Stimulated activated CD4-positive, alpha-beta T cell treated with anti-CD3 and anti-CD28 coated beads, Interleukin-1b, Interleukin-23, amount 100 ng/mL, for 1 hour (primary cell): ENCODE results near the gene CCR5.
"Not testable (repeated sequence)": the region's sequence is repeated elsewhere in the genome, so short reads cannot be mapped to it uniquely, and the experiment has no call there.

Experiments
- DNase-seq, 2 donors: peaks; one replicate each; pipeline ENCODE4 v3.0.0-alpha.2; 2020; ENCODE audit warnings: low read depth in 2 of 2

CCR5 gene

DNA sequence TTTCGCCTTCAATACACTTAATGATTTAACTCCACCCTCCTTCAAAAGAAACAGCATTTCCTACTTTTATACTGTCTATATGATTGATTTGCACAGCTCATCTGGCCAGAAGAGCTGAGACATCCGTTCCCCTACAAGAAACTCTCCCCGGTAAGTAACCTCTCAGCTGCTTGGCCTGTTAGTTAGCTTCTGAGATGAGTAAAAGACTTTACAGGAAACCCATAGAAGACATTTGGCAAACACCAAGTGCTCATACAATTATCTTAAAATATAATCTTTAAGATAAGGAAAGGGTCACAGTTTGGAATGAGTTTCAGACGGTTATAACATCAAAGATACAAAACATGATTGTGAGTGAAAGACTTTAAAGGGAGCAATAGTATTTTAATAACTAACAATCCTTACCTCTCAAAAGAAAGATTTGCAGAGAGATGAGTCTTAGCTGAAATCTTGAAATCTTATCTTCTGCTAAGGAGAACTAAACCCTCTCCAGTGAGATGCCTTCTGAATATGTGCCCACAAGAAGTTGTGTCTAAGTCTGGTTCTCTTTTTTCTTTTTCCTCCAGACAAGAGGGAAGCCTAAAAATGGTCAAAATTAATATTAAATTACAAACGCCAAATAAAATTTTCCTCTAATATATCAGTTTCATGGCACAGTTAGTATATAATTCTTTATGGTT lies at the start of gene CCR5:
CCR5 (plus strand) TSS at position 108 of the 680 bp plus-strand sequence. CDS start 1,957 bp downstream, outside the sequence.
- no peak for DNase-seq

- no peak for DNase-seq
Observed at GRCh38 chr3:46321461-46322104, 49.2 kb upstream of the CCR5 start.

DNA sequence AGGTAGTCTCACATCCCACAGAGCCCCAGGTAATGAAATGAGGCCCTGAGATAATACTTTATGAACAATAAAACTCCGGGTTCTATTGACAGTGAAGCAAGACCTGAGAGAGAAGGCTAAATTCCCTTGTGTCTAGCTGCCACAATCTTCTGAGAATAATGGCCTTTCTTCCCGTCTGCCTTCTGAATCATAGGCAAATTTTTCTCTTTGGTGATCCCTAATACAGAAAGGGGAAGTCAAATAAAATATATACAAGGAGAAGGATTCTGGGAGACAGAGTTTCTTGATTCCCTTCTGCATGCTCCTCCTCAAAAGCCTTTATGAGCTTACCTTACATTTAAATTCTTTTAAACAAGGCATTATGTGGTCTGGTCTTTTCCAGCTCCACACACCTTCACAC lies 46.7 kb upstream of the CCR5 start:
- no peak for DNase-seq

DNA sequence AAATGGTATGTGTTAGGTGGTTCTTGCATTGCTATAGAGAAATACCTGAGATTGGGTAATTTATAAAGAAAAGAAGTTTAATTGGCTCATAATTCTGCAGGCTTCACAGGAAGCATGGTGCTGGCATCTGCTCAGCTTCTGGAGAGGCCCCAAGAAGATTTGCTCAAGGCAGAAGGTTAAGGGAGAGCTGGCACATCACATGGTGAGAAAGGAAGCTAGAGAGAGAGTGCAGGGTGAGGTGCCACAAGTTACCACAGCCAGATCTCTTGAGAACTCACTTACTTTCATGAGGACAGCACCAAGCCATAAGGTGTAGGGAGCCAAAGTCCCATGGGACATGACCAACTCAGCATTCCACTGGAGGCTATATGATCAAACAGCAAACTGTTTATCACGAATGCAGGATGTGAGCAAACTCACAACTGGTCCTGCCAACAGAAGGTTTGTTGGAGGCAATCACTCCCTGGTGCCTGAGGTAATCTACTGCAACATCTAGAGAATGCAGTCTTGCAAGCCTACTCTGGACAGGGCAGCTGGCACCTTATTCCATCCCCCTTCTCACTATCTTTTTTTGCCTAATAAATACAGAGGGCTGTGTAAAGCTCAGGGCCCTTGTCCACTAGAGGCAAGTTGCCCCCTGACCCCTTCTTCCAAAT lies 45.0 kb upstream of the CCR5 start:
- DNase-seq, result no peak

- not testable (repeated sequence) for DNase-seq
Observed at GRCh38 chr3:46330676-46331075, 40.1 kb upstream of the CCR5 start.

- DNase-seq, result no peak
Observed at GRCh38 chr3:46334741-46335478, 35.8 kb upstream of the CCR5 start.

DNA sequence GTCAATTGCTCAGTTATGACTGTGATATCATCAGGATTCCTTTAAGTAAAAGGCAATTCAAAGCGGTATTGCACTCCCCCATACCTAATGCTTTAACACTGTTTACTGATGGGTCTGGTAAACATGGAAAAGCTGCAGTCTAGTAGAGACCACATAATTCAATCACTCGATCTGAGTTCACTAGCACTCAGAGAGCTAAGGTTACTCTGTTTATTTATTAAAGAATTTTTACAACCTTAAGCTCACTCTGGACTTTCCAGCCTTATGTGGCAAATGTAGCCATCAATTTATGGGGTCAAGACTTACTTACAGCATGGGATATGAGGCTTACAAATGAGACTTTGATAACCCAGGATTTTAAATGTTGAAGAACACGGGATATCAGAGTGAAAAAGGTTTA lies 35.2 kb upstream of the CCR5 start:
- DNase-seq, result no peak

GRCh38 chr3:46337911-46338310 lies 32.8 kb upstream of the CCR5 start:
- DNase-seq, result no peak

- no peak for DNase-seq
Observed at GRCh38 chr3:46338840-46339239, 31.9 kb upstream of the CCR5 start.

DNA sequence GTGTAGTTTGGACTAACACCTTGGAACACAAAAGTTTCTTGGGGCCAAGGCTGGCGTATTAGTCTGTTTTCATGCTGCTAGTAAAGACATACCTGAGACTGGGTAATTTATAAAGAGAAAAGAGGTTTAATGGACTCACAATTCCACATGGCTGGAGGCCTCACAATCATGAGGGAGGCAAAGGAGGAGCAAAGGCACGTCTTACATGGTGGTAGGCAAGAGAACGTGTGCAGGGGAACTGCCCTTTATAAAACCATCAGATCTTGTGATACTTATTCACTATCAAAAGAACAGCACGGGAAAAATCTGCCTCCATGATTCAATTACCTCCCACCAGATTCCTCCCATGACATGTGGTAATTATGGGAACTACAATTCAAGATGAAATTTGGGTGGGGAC lies 26.3 kb upstream of the CCR5 start:
- DNase-seq, result no peak

GRCh38 chr3:46348823-46349482 lies 21.8 kb upstream of the CCR5 start:
- DNase-seq, result no peak

DNA sequence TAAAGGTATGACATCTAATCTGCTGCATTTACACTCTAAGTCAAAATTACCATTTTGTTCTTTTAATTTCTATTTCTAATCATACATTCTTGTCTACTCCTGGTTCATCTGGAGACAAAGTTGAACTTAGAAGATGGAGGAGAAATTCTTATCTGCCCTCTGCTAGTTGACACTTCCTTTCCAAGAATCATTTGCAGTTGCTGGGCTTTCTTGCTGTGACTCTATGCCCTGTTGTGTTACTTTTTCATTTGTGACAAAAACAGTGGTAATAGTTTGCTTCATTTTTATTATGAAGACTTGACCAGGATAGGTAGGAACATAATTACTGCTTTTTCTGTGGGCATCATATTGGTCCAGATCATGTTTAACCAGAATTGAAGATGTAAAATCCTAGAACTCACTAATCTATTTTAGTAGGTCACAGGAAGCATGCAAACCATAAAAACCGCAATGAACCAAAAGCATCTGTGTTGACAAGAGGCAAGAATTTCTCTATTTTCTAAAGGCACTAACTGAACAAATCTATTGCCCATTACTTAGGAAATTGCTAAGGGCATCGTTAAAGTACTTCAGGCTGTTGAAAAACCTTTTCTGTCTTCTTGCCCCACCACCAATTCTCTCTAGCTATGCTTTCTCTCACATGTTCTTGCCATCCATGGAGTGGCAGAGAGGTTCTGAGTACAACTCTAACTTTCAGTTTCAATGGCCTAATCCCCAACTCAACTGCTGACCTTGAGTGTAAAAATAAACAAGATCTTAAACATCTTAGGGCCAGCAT lies 21.1 kb upstream of the CCR5 start:
- DNase-seq, result no peak

DNA sequence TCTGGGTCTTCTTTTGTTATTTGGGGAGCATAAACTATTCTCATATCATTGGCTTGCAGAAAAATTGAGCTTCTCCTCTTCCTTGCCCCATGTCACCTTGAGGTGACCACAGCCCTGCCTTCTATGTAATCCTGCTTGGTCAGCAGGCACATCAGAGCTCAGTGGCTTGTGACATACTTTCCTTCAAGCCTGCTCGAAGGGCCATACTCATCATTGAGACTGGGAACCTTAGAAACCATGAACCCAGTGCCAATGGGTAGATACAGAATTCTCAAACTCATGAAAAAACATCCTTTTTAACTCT lies 20.5 kb upstream of the CCR5 start:
- DNase-seq, result no peak

- no peak for DNase-seq
Observed at GRCh38 chr3:46351646-46352045, 19.1 kb upstream of the CCR5 start.

DNA sequence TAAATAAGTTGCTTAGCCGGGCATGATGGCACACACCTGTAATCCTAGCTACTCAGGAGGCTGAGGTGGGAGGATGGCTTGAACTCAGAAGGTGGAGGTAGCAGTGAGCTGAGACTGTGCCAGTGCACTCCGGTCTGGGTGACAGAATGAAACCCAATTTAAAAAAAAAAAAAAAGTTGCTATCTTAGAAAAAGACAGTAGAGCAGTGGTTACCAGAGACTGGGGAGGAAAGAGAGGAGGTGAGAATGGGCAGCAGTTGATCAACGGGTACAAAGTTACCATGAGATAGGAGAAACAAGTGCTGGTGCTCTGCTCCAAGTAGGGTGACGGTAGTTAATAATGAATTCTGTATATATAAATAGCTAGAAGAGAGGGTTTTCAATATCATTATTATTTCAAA lies 17.7 kb upstream of the CCR5 start:
- DNase-seq, result no peak

DNA sequence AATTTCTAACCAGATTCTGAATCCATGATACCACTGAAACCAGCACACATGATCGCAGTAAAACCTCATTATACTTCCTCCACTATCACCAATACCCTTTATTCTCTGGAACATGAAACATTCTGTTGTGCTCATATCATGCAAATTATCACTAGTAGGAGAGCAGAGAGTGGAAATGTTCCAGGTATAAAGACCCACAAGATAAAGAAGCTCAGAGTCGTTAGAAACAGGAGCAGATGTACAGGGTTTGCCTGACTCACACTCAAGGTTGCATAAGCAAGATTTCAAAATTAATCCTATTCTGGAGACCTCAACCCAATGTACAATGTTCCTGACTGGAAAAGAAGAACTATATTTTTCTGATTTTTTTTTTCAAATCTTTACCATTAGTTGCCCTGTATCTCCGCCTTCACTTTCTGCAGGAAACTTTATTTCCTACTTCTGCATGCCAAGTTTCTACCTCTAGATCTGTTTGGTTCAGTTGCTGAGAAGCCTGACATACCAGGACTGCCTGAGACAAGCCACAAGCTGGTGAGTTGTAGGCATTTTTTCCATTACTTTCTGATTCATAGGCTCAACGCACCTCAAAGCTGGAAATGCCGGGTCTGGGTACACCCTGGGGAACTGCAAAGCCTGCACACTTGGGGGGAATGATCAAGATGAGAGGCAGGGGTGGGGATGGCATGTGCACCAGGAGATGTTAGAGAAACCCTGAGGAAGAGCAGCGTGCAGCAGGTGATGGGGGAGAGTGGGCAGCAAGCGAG lies 16.9 kb upstream of the CCR5 start, which contains the start of gene CCR2:
CCR2 (plus strand) TSS at position 465 of the 764 bp plus-strand sequence. CDS start 3,417 bp downstream, outside the sequence.
- no peak for DNase-seq

DNA sequence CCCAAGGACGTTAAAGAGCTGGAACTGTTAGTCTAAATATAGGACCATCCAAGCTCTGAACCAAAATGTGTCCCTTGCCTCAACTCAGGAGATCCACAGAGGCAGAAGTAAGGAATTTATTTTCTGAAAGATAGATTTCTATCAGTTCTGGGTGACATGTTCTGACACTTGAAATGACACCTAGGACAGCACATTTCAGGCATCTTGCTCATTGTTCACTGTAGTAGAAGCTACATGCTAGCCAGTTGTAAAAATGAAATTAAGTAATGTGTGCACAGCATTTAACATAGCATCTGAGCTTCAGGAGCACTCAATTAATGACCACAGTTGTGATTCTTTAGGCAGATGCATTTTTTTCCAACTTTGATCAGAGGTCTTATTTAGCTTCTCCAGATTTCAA lies 16.3 kb upstream of the CCR5 start:
- DNase-seq, result no peak

DNA sequence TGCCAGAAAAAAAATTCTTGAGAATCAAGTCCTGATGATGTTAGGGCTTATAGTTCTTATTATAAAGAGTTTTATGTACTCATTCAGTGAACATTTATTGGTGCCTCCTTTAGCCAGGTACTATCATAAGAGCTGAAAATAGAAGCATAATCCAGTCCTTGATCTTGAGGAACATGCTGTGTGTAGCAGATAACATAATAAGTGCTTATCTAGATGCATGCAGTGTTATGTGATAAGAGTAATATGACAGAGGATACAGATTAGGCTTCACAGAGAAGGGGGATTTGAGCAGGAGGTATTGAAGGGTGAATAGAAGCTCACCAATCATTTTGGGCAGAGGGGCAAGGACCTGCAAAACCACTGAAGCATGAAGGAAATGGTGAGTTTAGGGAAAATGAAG lies 15.8 kb upstream of the CCR5 start:
- DNase-seq, result no peak

- DNase-seq, result no peak
Observed at GRCh38 chr3:46356276-46356675, 14.5 kb upstream of the CCR5 start.

- DNase-seq, result no peak
Observed at GRCh38 chr3:46356909-46357308, 13.8 kb upstream of the CCR5 start.
